Pancreas (tissue), 10 donors: Measurements from ENCODE around the gene PRKCH. TPM values are rescaled to one million over a fixed set of nuclear protein-coding genes. Genes with fewer than 3 reads are reported as not detected.

Experiments
- ATAC-seq, 4 donors: fragments of 200-7000 bp; cut with Tn5 transposase; one replicate each; pipeline versions ENCODE4 v1.8.0 to v1.9.1; 2020; ENCODE audit warnings: mild to moderate bottlenecking in 4 of 4, moderate library complexity in 4 of 4
- DNase-seq, 6 donors: peaks; one replicate each; pipeline ENCODE4 v3.0.0-alpha.2; 2020
- FAIRE-seq: peaks from 2 replicates; lab custom pipeline; 2012; peaks lifted over from hg19 to GRCh38; lab: Jason Lieb, UNC
- H3K27ac ChIP-seq, 4 donors: fragments of 200-600 bp; sonication (generic); 1 replicate in 3 of 4; 2 replicates in 1 of 4; pipeline versions ENCODE4 v1.5.0 to v1.8.0; 2020
- H3K27me3 ChIP-seq, 4 donors: fragments of 200-600 bp; one replicate each; pipeline ENCODE4 v1.8.0; 2021
- H3K36me3 ChIP-seq, 3 donors: fragments of 200-600 bp; sonication (generic) in 1 of 3; one replicate each; pipeline versions ENCODE4 v1.5.0 to v1.8.0; 2020 to 2021
- H3K4me1 ChIP-seq, 3 donors: fragments of 200-600 bp; one replicate each; pipeline ENCODE4 v1.8.0; 2021
- H3K4me3 ChIP-seq, 4 donors: fragments of 200-600 bp; sonication (generic) in 2 of 4; one replicate each; pipeline versions ENCODE4 v1.5.0 to v1.8.0; 2020 to 2021
- H3K9me3 ChIP-seq, 4 donors: fragments of 200-600 bp; one replicate each; pipeline ENCODE4 v1.8.0; 2021
- WGBS, 2 donors: extraction: QIAGEN DNeasy Blood & Tissue Kit; methylation state at CpG; one replicate each; pipeline ENCODE4 v1.1.7; 2013; 5-methylcytosine and 5-hydroxymethylcytosine counted together
- intact Hi-C, 3 donors: fragments of 100-400 bp; cut with DNase I; formaldehyde crosslinking; loops; one replicate each; pipeline versions ENCODE4 v1.11.1 to v1.14.2; 2022
- polyA plus RNA-seq, 2 donors: library from polyadenylated mRNA; stranded (reverse); fragments of 200-250 nt; gene quantifications; one replicate each; pipeline ENCODE4 v1.2.3, GENCODE V29; 2013
- total RNA-seq, 6 donors: library from RNA; stranded (reverse); fragmentation: NEBNext Ultra II Directional in 4 of 6; extraction: Animal tissue kit (Norgen Biotek cat#: 25700) in 4 of 6; gene quantifications; one replicate each; pipeline versions ENCODE4 v1.2.1 to v1.2.4, GENCODE V29; 2021 to 2023
- TF ChIP-seq, protein P1 (sequence below), 4 donors: fragments of 200-600 bp; sonication (generic) in 3 of 4; IDR thresholded peaks; one replicate each; pipeline versions ENCODE4 v1.5.0 to v1.8.0; 2021; ENCODE audit warnings: antibody characterized with exemption in 4 of 4
- donor health status: healthy with polysubstance abuse.
- donor health status: DM: no; HTN: no; CAD: no; lungs with moderate emphysema.
- donor health status: DM: no; HTN: no; CAD: no.
- donor health status: control.
- donor health status: control.
- donor health status: Bipolar disorder and iron deficiency.
- donor health status: DM: yes; HTN: yes; CAD: no.
- donor health status: DM: no; HTN: no; CAD: no.
- donor health status: DM: no; HTN: no; CAD: no.
- donor health status: DM: yes; HTN: yes; CAD: no.

PRKCH gene
- total and polyA plus RNA-seq, 8 donors: 3.6 to 16.9 (median 8.9) TPM

DNA sequence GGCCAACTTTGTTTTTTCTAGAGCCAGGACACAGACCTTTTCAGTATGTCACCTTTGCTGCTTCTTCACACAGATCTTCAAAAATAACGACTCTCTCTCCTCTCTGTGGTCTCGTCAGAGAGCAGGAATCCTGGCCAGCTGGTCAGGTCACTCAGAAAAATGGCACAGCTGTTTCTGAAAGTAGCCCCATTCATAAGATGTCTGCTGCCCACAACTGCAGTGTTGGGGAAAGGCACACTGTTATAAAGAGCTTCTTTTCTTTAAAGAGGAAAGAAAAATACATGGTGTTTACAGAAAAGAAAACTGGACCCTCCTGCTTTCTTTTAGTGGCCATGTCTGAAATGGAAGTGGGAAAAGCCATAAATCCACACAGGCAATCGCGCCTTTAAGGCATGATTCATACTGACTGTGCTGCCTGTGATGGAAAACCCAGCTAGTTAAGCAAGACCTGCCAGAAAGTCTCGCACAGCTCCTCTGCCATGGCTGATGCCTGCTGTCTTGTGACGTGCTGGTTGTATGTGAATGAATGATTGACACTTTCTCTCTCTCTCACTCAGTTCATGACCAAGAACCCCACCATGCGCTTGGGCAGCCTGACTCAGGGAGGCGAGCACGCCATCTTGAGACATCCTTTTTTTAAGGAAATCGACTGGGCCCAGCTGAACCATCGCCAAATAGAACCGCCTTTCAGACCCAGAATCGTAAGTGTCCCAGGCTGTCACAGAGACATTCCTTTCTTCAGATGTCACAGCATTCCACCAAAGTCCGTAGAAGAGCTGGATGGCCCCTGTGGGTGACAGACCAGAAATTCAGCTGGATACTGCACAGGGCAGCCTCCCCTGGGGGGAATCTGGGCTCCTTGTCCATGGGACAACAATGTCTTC lies 226.0 kb downstream of the PRKCH start:
- intact Hi-C loops: no loop called here
- H3K4me3 ChIP-seq: no peak overlapping the region
- 85 to 86% methylated on average over 14 of the region's 14 CpGs for WGBS, 2 donors
- H3K27ac ChIP-seq: no peak overlapping the region
- no peaks in the 10 kb centered on the region for H3K27me3 ChIP-seq
- no peaks in the 10 kb centered on the region for H3K9me3 ChIP-seq
- no peaks in the 10 kb centered on the region for H3K36me3 ChIP-seq
- peaks cover 17 to 21% (median 17%) of the 10 kb centered on the region in 3 donors for H3K4me1 ChIP-seq
- FAIRE-seq (no peak), ATAC-seq (no peak), DNase-seq (no peak)
- TF ChIP-seq, protein P1, sequence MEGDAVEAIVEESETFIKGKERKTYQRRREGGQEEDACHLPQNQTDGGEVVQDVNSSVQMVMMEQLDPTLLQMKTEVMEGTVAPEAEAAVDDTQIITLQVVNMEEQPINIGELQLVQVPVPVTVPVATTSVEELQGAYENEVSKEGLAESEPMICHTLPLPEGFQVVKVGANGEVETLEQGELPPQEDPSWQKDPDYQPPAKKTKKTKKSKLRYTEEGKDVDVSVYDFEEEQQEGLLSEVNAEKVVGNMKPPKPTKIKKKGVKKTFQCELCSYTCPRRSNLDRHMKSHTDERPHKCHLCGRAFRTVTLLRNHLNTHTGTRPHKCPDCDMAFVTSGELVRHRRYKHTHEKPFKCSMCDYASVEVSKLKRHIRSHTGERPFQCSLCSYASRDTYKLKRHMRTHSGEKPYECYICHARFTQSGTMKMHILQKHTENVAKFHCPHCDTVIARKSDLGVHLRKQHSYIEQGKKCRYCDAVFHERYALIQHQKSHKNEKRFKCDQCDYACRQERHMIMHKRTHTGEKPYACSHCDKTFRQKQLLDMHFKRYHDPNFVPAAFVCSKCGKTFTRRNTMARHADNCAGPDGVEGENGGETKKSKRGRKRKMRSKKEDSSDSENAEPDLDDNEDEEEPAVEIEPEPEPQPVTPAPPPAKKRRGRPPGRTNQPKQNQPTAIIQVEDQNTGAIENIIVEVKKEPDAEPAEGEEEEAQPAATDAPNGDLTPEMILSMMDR (IDR thresholded peaks at IDR 0.05): no peak

DNA sequence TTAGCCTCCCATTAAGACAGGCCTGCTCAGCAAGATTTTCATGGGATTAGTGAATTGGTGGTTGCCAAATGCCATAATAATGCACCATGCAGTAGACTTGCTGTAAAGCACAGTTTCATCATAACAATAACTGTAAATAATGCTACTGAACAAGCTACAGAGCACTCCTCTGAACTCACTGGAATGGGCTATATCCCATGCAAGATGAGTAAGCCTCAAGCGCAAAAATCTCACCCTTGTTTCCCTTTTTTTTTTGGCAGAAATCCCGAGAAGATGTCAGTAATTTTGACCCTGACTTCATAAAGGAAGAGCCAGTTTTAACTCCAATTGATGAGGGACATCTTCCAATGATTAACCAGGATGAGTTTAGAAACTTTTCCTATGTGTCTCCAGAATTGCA lies 228.0 kb downstream of the PRKCH start:
- no peak overlapping the region for H3K27ac ChIP-seq
- H3K9me3 ChIP-seq: no peaks in the 10 kb centered on the region
- FAIRE-seq (no peak), ATAC-seq (no peak), DNase-seq (no peak)
- intact Hi-C loops: no loop called here
- H3K36me3 ChIP-seq: no peaks in the 10 kb centered on the region
- no peaks in the 10 kb centered on the region for H3K27me3 ChIP-seq
- H3K4me1 ChIP-seq: peaks cover 16 to 27% (median 27%) of the 10 kb centered on the region in 3 donors
- WGBS, 2 donors: 70 to 75% methylated on average over 2 of the region's 2 CpGs
- TF ChIP-seq, protein P1 (IDR thresholded peaks at IDR 0.05): no peak
- no peak overlapping the region for H3K4me3 ChIP-seq

DNA sequence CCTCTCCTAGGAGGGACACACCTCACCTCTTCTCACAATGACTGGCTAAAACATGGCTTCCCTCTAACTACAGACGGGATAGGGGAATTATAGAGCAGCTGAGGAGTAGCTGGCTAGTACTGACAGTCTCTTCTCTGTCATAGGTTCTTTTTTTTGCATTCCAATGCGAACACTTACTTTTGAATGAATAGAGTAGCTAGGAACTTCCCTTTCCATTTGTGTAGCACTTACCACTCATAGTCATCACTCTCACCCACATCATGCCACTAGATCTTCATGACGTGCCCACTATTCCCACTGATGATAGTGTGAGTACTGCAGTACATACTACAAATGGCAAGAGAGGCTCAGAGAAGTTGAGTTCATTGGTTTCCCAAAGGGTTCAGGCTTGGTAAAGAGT lies 230.0 kb downstream of the PRKCH start:
- TF ChIP-seq, protein P1 (IDR thresholded peaks at IDR 0.05): no peak
- peak overlapping the region in 2 of 4 donors; percentile 86 to 93 for H3K27ac ChIP-seq
- FAIRE-seq (no peak), ATAC-seq (no peak), DNase-seq (no peak)
- WGBS, 2 donors: 90 to 96% methylated on average over 3 of the region's 3 CpGs
- H3K27me3 ChIP-seq: no peaks in the 10 kb centered on the region
- H3K4me1 ChIP-seq: peaks cover 16 to 28% (median 27%) of the 10 kb centered on the region in 3 donors
- no peak overlapping the region for H3K4me3 ChIP-seq
- no peaks in the 10 kb centered on the region for H3K36me3 ChIP-seq
- intact Hi-C loops: no loop called here
- H3K9me3 ChIP-seq: no peaks in the 10 kb centered on the region

DNA sequence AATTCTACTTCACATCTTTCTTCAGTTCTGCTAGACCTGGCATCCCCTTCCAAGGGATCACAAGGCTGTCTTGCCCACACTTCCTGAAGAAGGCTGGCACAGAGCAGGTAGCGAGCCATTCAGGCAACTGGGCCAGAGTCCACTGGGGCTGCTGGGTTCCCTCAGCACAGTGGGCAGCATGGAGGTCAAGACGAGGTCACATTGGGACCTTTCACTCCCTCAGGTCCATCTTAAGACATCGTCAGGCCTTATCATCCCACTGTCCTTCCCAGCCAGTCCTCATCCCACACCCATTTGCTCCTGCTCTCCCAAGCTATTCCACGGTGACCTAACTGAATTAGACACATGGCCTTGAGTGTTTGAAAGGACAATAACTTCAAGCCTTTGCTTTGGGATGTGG lies 230.9 kb downstream of the PRKCH start:
- H3K4me3 ChIP-seq: no peak overlapping the region
- H3K4me1 ChIP-seq: peaks cover 16 to 28% (median 27%) of the 10 kb centered on the region in 3 donors
- WGBS, 2 donors: 60% methylated on average over 4 of the region's 4 CpGs
- no peaks in the 10 kb centered on the region for H3K9me3 ChIP-seq
- FAIRE-seq (no peak), ATAC-seq (peak; percentile 20 to 23 (median 20)), DNase-seq (no peak)
- peak overlapping the region; percentile 86 to 93 (median 90) for H3K27ac ChIP-seq
- no peaks in the 10 kb centered on the region for H3K27me3 ChIP-seq
- intact Hi-C loops: no loop called here
- TF ChIP-seq, protein P1 (IDR thresholded peaks at IDR 0.05): no peak
- no peaks in the 10 kb centered on the region for H3K36me3 ChIP-seq
